HUES48 (cell line): Measurements from ENCODE around the gene TSGA10IP.

ENCODE experiments used
- H3K27ac ChIP-seq: one replicate; pipeline ENCODE4 v1.7.0; 2013; ENCODE audit warnings: low read depth, low read length, inconsistent platforms
- H3K27me3 ChIP-seq: 2 replicates; pipeline ENCODE4 v1.6.1; 2013; ENCODE audit warnings: mild to moderate bottlenecking, low read length; ENCODE audit not compliant: control insufficient read depth, insufficient read depth
- H3K36me3 ChIP-seq: 2 replicates; pipeline ENCODE4 v1.6.1; 2013; ENCODE audit warnings: low read length; ENCODE audit not compliant: control insufficient read depth, insufficient read depth
- H3K4me1 ChIP-seq: 2 replicates; pipeline ENCODE4 v1.6.1; 2013; ENCODE audit warnings: mild to moderate bottlenecking, low read length; ENCODE audit not compliant: control insufficient read depth, insufficient read depth
- H3K4me3 ChIP-seq: 2 replicates; pipeline ENCODE4 v1.5.1; 2013; ENCODE audit warnings: mild to moderate bottlenecking, low read depth, low read length
- H3K9ac ChIP-seq: 2 replicates; pipeline ENCODE4 v1.6.1; 2013; ENCODE audit warnings: mild to moderate bottlenecking, low read depth, low read length, moderate library complexity
- H3K9me3 ChIP-seq: 2 replicates; pipeline ENCODE4 v1.6.1; 2013; ENCODE audit warnings: low read length; ENCODE audit not compliant: control insufficient read depth, insufficient read depth

Gene TSGA10IP

GRCh38 chr11:65945430-65945911 is at the start of gene TSGA10IP:
Gene TSGA10IP, plus strand, starts transcription at chr11:65945480. Its CDS starts 196 bp downstream, at chr11:65945676.
- peak within 1 kb of the TSS; percentile 48 for H3K4me3 ChIP-seq
- peak within 1 kb of the TSS; percentile 28; the same call in 1 of the 2 replicates for H3K9ac ChIP-seq

GRCh38 chr11:65895482-65895981 is 49.7 kb upstream of the TSGA10IP start:
- Histone ChIP-seq H3K9ac (no peak overlapping the region), H3K4me3 (no peak overlapping the region), H3K36me3 (no peaks in the 10 kb centered on the region), H3K27ac (no peak overlapping the region), H3K4me1 (peaks cover 10% of the 10 kb centered on the region; the same call in 1 of the 2 replicates), H3K27me3 (peaks cover 25% of the 10 kb centered on the region), H3K9me3 (no peaks in the 10 kb centered on the region)

More at GRCh38 chr11:65945430-65945911, at the start of gene TSGA10IP:
- Histone ChIP-seq H3K4me1 (peaks cover 21% of the 10 kb centered on the region), H3K27me3 (no peaks in the 10 kb centered on the region), H3K36me3 (no peaks in the 10 kb centered on the region), H3K9me3 (no peaks in the 10 kb centered on the region), H3K27ac (peak within 1 kb of the TSS; percentile 76)

- no peaks in the 10 kb centered on the region for H3K9me3 ChIP-seq
- H3K27ac ChIP-seq, result no peak overlapping the region
- no peak overlapping the region for H3K9ac ChIP-seq
- no peaks in the 10 kb centered on the region for H3K36me3 ChIP-seq
- H3K4me3 ChIP-seq, result no peak overlapping the region
- H3K27me3 ChIP-seq, result peaks cover 31% of the 10 kb centered on the region
- peaks cover 10% of the 10 kb centered on the region; the same call in 1 of the 2 replicates for H3K4me1 ChIP-seq
Measured at GRCh38 chr11:65896034-65896999, 49.0 kb upstream of the TSGA10IP start.

- Histone ChIP-seq H3K27ac (no peak overlapping the region), H3K36me3 (no peaks in the 10 kb centered on the region), H3K4me3 (no peak overlapping the region), H3K9ac (no peak overlapping the region), H3K4me1 (peaks cover 7% of the 10 kb centered on the region; the same call in 1 of the 2 replicates), H3K9me3 (no peaks in the 10 kb centered on the region), H3K27me3 (peaks cover 35% of the 10 kb centered on the region)
Measured at GRCh38 chr11:65897020-65897471, 48.2 kb upstream of the TSGA10IP start.

- H3K9ac ChIP-seq, result peak overlapping the region; percentile 69; the same call in 1 of the 2 replicates
- H3K36me3 ChIP-seq, result no peaks in the 10 kb centered on the region
- no peaks in the 10 kb centered on the region for H3K9me3 ChIP-seq
- no peak overlapping the region for H3K27ac ChIP-seq
- peaks cover 52% of the 10 kb centered on the region for H3K27me3 ChIP-seq
- H3K4me3 ChIP-seq, result peak overlapping the region; percentile 64
- H3K4me1 ChIP-seq, result peaks cover 9% of the 10 kb centered on the region
Measured at GRCh38 chr11:65898656-65899355, 46.5 kb upstream of the TSGA10IP start.

GRCh38 chr11:65899356-65900124 is 45.7 kb upstream of the TSGA10IP start:
- H3K27ac ChIP-seq, result peak overlapping the region; percentile 87
- peaks cover 55% of the 10 kb centered on the region for H3K27me3 ChIP-seq
- peaks cover 9% of the 10 kb centered on the region for H3K4me1 ChIP-seq
- peak overlapping the region; percentile 69 for H3K9ac ChIP-seq
- peak overlapping the region; percentile 64 for H3K4me3 ChIP-seq
- no peaks in the 10 kb centered on the region for H3K36me3 ChIP-seq
- H3K9me3 ChIP-seq, result no peaks in the 10 kb centered on the region

- peaks cover 9% of the 10 kb centered on the region for H3K4me1 ChIP-seq
- H3K27ac ChIP-seq, result peak within 1 kb of the TSS; percentile 87
Measured at GRCh38 chr11:65900125-65900898, 45.0 kb upstream of the TSGA10IP start, which contains the start of gene FOSL1. Gene FOSL1, minus strand, starts transcription at chr11:65900388. Its CDS starts 49 bp downstream, at chr11:65900339.

GRCh38 chr11:65900899-65901180 is 44.4 kb upstream of the TSGA10IP start:
- H3K4me3 ChIP-seq, result peak overlapping the region; percentile 32; the same call in 1 of the 2 replicates
- no peaks in the 10 kb centered on the region for H3K36me3 ChIP-seq
- no peak overlapping the region for H3K9ac ChIP-seq
- H3K27me3 ChIP-seq, result peaks cover 55% of the 10 kb centered on the region
- H3K4me1 ChIP-seq, result peaks cover 9% of the 10 kb centered on the region
- no peaks in the 10 kb centered on the region for H3K9me3 ChIP-seq
- H3K27ac ChIP-seq, result peak overlapping the region; percentile 45

More at GRCh38 chr11:65900125-65900898, 45.0 kb upstream of the TSGA10IP start, which contains the start of gene FOSL1:
- Histone ChIP-seq H3K27me3 (peaks cover 55% of the 10 kb centered on the region), H3K4me3 (peak within 1 kb of the TSS; percentile 64), H3K36me3 (no peaks in the 10 kb centered on the region), H3K9me3 (no peaks in the 10 kb centered on the region), H3K9ac (peak within 1 kb of the TSS; percentile 69)

GRCh38 chr11:65903068-65903481 is 42.2 kb upstream of the TSGA10IP start:
- H3K9me3 ChIP-seq, result no peaks in the 10 kb centered on the region
- peaks cover 9% of the 10 kb centered on the region for H3K4me1 ChIP-seq
- no peak overlapping the region for H3K4me3 ChIP-seq
- peaks cover 64% of the 10 kb centered on the region for H3K27me3 ChIP-seq
- H3K9ac ChIP-seq, result no peak overlapping the region
- no peaks in the 10 kb centered on the region for H3K36me3 ChIP-seq
- peak overlapping the region; percentile 25 for H3K27ac ChIP-seq
